ENCODE results near the gene TEKT5.

GRCh38 chr16:10637337-10638037 lies 57.2 kb downstream of the TEKT5 start:
- TF ChIP-seq GATA3 (IDR thresholded peaks at IDR 0.05; ENCODE audit: low read depth, low read length): no peak
- no peak for TF ChIP-seq GATA2 (IDR thresholded peaks at IDR 0.05; ENCODE audit: low read depth, low read length)

Measured in SH-SY5Y (cell line).